Measurements from ENCODE around the gene DCANP1. TPM values are rescaled to one million over a fixed set of nuclear protein-coding genes. Genes with fewer than 3 reads are reported as not detected.
"Not testable (repeated sequence)": the region's sequence is repeated elsewhere in the genome, so short reads cannot be mapped to it uniquely, and the experiment has no call there.

The DCANP1 gene
- total RNA-seq (2014; rRNA removed; shearing (Covaris generic)) (not detected in 2 replicates), total RNA-seq (2022) (not detected in 2 replicates), Bru-seq, nascent RNA (not detected), BruChase-seq, experiment 1, labeled RNA remaining after a 6-hour chase (not detected), BruChase-seq, experiment 2, labeled RNA remaining after a 2-hour chase (not detected)
- long read RNA-seq = 0 reads

- no peaks in the 10 kb centered on the region for H3K36me3 ChIP-seq (ENCODE audit: insufficient read depth, low read length)
- intact Hi-C loops (cut with micrococcal nuclease; ENCODE audit: unreplicated experiment) = no loop called here
- H3K4me3 ChIP-seq (ENCODE audit: low read depth, low read length, poor library complexity, severe bottlenecking) = no peak within 1 kb of the TSS
- H3K4me2 ChIP-seq (ENCODE audit: low read length) = no peak within 1 kb of the TSS
- no peak within 1 kb of the TSS for H2AFZ ChIP-seq (ENCODE audit: low read length)
- H3K9me2 ChIP-seq (ENCODE audit: insufficient read depth, low read length) = no peaks in the 10 kb centered on the region
- no peaks in the 10 kb centered on the region for H3K9me3 ChIP-seq (ENCODE audit: low read length)
- POLR2A ChIA-PET = interaction anchor here (1.0 kb wide), 1 partner anchor 9 kb away, joined by 3 read pairs; no protein-coding TSS in a partner anchor
- DNase-seq (ENCODE audit: low spot score) = no peak
- CTCF ChIA-PET (ENCODE audit: unreplicated experiment) = no interaction called here
- H4K20me1 ChIP-seq (ENCODE audit: insufficient read depth, low read length) = no peaks in the 10 kb centered on the region
- BruUV-seq (replicated peaks) = no TSS peak
- no peak within 1 kb of the TSS for H3K27ac ChIP-seq (ENCODE audit: low read depth, low read length, poor library complexity, severe bottlenecking)
- TF ChIP-seq EZH2phosphoT487 (IDR thresholded peaks at IDR 0.05; ENCODE audit: borderline replicate concordance, low read depth, low read length) (no peak), CTCF (conservative IDR thresholded peaks at IDR 0.05; ENCODE audit: low read length) (no peak)
- no peaks in the 10 kb centered on the region for H3K79me2 ChIP-seq (ENCODE audit: insufficient read depth, low read depth, low read length)
- H3K4me1 ChIP-seq (ENCODE audit: insufficient read depth, low read length, poor library complexity, severe bottlenecking) = no peaks in the 10 kb centered on the region
These were observed at the start of gene DCANP1 for GRCh38 chr5:135447298-135447929. Gene DCANP1 (minus strand): TSS chr5:135447348. CDS start chr5:135447108, 240 bp downstream.

GRCh38 chr5:135495531-135495930, 48.4 kb upstream of the DCANP1 start:
- H3K9me3 ChIP-seq (ENCODE audit: low read length); H3K4me2 ChIP-seq (ENCODE audit: low read length); H3K36me3 ChIP-seq (ENCODE audit: insufficient read depth, low read length); CTCF ChIA-PET (ENCODE audit: unreplicated experiment); H4K20me1 ChIP-seq (ENCODE audit: insufficient read depth, low read length); H3K9me2 ChIP-seq (ENCODE audit: insufficient read depth, low read length); H2AFZ ChIP-seq (ENCODE audit: low read length); BruUV-seq (replicated peaks); H3K4me3 ChIP-seq (ENCODE audit: low read depth, low read length, poor library complexity, severe bottlenecking); H3K27ac ChIP-seq (ENCODE audit: low read depth, low read length, poor library complexity, severe bottlenecking); H3K4me1 ChIP-seq (ENCODE audit: insufficient read depth, low read length, poor library complexity, severe bottlenecking); intact Hi-C loops (cut with micrococcal nuclease; ENCODE audit: unreplicated experiment); DNase-seq (ENCODE audit: low spot score); H3K79me2 ChIP-seq (ENCODE audit: insufficient read depth, low read depth, low read length): not testable (repeated sequence)
- POLR2A ChIA-PET = interaction anchor here (0.6 kb wide), 2 partner anchors 10 to 350 kb away, joined by 3 to 4 read pairs; no protein-coding TSS in a partner anchor

- H3K9me2 ChIP-seq (ENCODE audit: insufficient read depth, low read length) = no peaks in the 10 kb centered on the region
- H3K4me3 ChIP-seq (ENCODE audit: low read depth, low read length, poor library complexity, severe bottlenecking) = no peak overlapping the region
- no peak overlapping the region for H2AFZ ChIP-seq (ENCODE audit: low read length)
- ChIA-PET POLR2A (interaction anchor here (0.6 to 0.9 kb wide), 2 partner anchors 15 to 19 kb away, joined by 3 read pairs; no protein-coding TSS in a partner anchor), CTCF (ENCODE audit: unreplicated experiment) (no interaction called here)
- no peaks in the 10 kb centered on the region for H4K20me1 ChIP-seq (ENCODE audit: insufficient read depth, low read length)
- DNase-seq (ENCODE audit: low spot score) = no peak
- TF ChIP-seq CTCF (conservative IDR thresholded peaks at IDR 0.05; ENCODE audit: low read length) = no peak
- no peak for TF ChIP-seq EZH2phosphoT487 (IDR thresholded peaks at IDR 0.05; ENCODE audit: borderline replicate concordance, low read depth, low read length)
- no peak overlapping the region for H3K27ac ChIP-seq (ENCODE audit: low read depth, low read length, poor library complexity, severe bottlenecking)
- no peak overlapping the region for H3K4me2 ChIP-seq (ENCODE audit: low read length)
- H3K4me1 ChIP-seq (ENCODE audit: insufficient read depth, low read length, poor library complexity, severe bottlenecking) = no peaks in the 10 kb centered on the region
- no TSS peak for BruUV-seq (replicated peaks)
- intact Hi-C loops (cut with micrococcal nuclease; ENCODE audit: unreplicated experiment) = no loop called here
- no peaks in the 10 kb centered on the region for H3K36me3 ChIP-seq (ENCODE audit: insufficient read depth, low read length)
- no peaks in the 10 kb centered on the region for H3K9me3 ChIP-seq (ENCODE audit: low read length)
- no peaks in the 10 kb centered on the region for H3K79me2 ChIP-seq (ENCODE audit: insufficient read depth, low read depth, low read length)
These were observed 47.0 kb upstream of the DCANP1 start for GRCh38 chr5:135494196-135494595.
